Upper lobe of left lung (tissue), 6 donors: ENCODE data around the gene SPATA31D4. TPM values are rescaled to one million over a fixed set of nuclear protein-coding genes. Genes with fewer than 3 reads are reported as not detected.
"Not testable (repeated sequence)": the region's sequence is repeated elsewhere in the genome, so short reads cannot be mapped to it uniquely, and the experiment has no call there.

Experiments used
- ATAC-seq, 2 donors: fragments of 200-7000 bp; cut with Tn5 transposase; one replicate each; pipeline ENCODE4 v1.9.1; 2022; ENCODE audit warnings: mild to moderate bottlenecking in 2 of 2, moderate library complexity in 2 of 2; ENCODE audit not compliant: low FRiP score in 2 of 2
- DNase-seq, 2 donors: peaks; one replicate each; pipeline ENCODE4 v3.0.0-alpha.2; 2019 to 2020
- H3K27ac ChIP-seq, 4 donors: fragments of 200-600 bp; sonication (generic); one replicate each; pipeline ENCODE4 v1.5.1; 2016 to 2019
- H3K27me3 ChIP-seq, 4 donors: fragments of 200-600 bp; sonication (generic); one replicate each; pipeline ENCODE4 v1.5.1; 2017 to 2019
- H3K36me3 ChIP-seq, 4 donors: fragments of 200-600 bp; sonication (generic); one replicate each; pipeline ENCODE4 v1.5.1; 2016 to 2019
- H3K4me1 ChIP-seq, 4 donors: fragments of 200-600 bp; sonication (generic); one replicate each; pipeline ENCODE4 v1.5.1; 2018 to 2019
- H3K4me3 ChIP-seq, 4 donors: fragments of 200-600 bp; sonication (generic); one replicate each; pipeline ENCODE4 v1.5.1; 2017 to 2019; ENCODE audit warnings: mild to moderate bottlenecking in 2 of 4, moderate library complexity in 1 of 4
- H3K9me3 ChIP-seq, 4 donors: fragments of 200-600 bp; sonication (generic); one replicate each; pipeline ENCODE4 v1.5.1; 2018 to 2019
- CTCF ChIP-seq, 6 experiments: fragments of 450-650 bp in 4 of 6; fragments of 200-600 bp in 2 of 6; sonication (generic) in 2 of 6; IDR thresholded peaks; one replicate each; pipeline ENCODE4 v1.5.1; 2016 to 2019; ENCODE audit warnings: antibody characterized with exemption in 6 of 6
- EP300 ChIP-seq, 4 donors: sonication (generic); formaldehyde crosslinking; IDR thresholded peaks; one replicate each; pipeline ENCODE4 v1.5.1; 2017; ENCODE audit warnings: antibody characterized with exemption in 4 of 4, control low read depth in 2 of 4
- POLR2A ChIP-seq, 4 donors: fragments of 450-650 bp; IDR thresholded peaks; one replicate each; pipeline ENCODE4 v1.5.1; 2016 to 2017; ENCODE audit warnings: antibody characterized with exemption in 4 of 4, mild to moderate bottlenecking in 2 of 4
- POLR2AphosphoS5 ChIP-seq, 2 donors: sonication (generic); formaldehyde crosslinking; IDR thresholded peaks; one replicate each; pipeline ENCODE4 v1.5.1; 2017; ENCODE audit warnings: antibody characterized with exemption in 2 of 2
- WGBS, 2 donors: methylation state at CpG; one replicate each; pipeline ENCODE4 v1.1.5; 2017 to 2018; 5-methylcytosine and 5-hydroxymethylcytosine counted together
- total RNA-seq, 6 donors: library from RNA; depleted of rRNA in 4 of 6; stranded (reverse); fragments of >200 nt in 4 of 6; gene quantifications; one replicate each; pipeline versions ENCODE4 v1.1.0 to v1.2.1, GENCODE V29; 2016 to 2021
- donor health status: DM: no; HTN: no; CAD: no; lungs with moderate emphysema.
- donor health status: DM: no; HTN: yes; CAD: no; lungs with severe emphysema.

The SPATA31D4 gene
- not detected for total RNA-seq

DNA sequence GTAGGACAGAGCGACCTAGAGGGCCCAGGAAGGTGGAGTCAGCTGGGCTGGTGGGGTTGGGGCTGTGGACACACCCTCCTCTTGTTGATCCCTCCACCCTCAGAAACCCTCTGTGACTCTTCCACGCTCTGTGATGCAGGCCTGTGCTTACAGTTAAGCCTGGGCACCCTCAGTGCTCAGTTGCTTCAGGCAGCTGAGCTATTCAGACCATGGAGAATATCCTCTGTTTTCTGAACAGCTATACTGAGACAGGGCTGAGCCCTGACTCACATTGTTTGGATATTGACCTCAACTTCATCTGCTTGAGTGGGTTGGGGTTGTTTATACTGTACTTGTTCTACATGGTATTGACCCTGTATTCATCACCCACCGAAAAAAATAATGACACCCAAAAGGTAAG, at the start of gene SPATA31D4:
SPATA31D4 (plus strand) TSS at position 124 of the 400 bp plus-strand sequence; CDS start at position 210, 86 bp downstream.
- H3K27ac ChIP-seq, H3K36me3 ChIP-seq, H3K4me1 ChIP-seq, H3K4me3 ChIP-seq, H3K27me3 ChIP-seq, H3K9me3 ChIP-seq, DNase-seq: not testable (repeated sequence)
- no CpG with 5 or more reads among the region's 3 CpGs for WGBS, 2 donors
- ATAC-seq, result peak in 1 of 2 donors; percentile 47

- peaks cover 0 to 9% (median 1%) of the 10 kb centered on the region in 4 donors for H3K4me1 ChIP-seq
- no peak for TF ChIP-seq EP300 (IDR thresholded peaks at IDR 0.05)
- no peak for TF ChIP-seq POLR2AphosphoS5 (IDR thresholded peaks at IDR 0.05)
- no peak for TF ChIP-seq POLR2A (IDR thresholded peaks at IDR 0.05)
- TF ChIP-seq CTCF (IDR thresholded peaks at IDR 0.05), result no peak
- no peak for ATAC-seq
- H3K36me3 ChIP-seq, result no peaks in the 10 kb centered on the region
- WGBS, 2 donors, result 73 to 79% methylated on average over 2 of the region's 2 CpGs
- no peaks in the 10 kb centered on the region for H3K27me3 ChIP-seq
- H3K9me3 ChIP-seq, result no peaks in the 10 kb centered on the region
- H3K4me3 ChIP-seq, result no peak overlapping the region
- no peak overlapping the region for H3K27ac ChIP-seq
- DNase-seq, result no peak
Observed at GRCh38 chr9:81878530-81878929, 49.7 kb upstream of the SPATA31D4 start.

- 37 to 41% methylated on average over 4 of the region's 4 CpGs for WGBS, 2 donors
- no peaks in the 10 kb centered on the region for H3K9me3 ChIP-seq
Observed at GRCh38 chr9:81879501-81879916, 48.7 kb upstream of the SPATA31D4 start.

GRCh38 chr9:81885602-81886001, 42.6 kb upstream of the SPATA31D4 start:
- Histone ChIP-seq H3K27ac (no peak overlapping the region), H3K4me1 (no peaks in the 10 kb centered on the region), H3K4me3 (no peak overlapping the region), H3K9me3 (no peaks in the 10 kb centered on the region), H3K27me3 (no peaks in the 10 kb centered on the region), H3K36me3 (no peaks in the 10 kb centered on the region)
- WGBS, 2 donors, result 82 to 83% methylated on average over 2 of the region's 2 CpGs
- TF ChIP-seq CTCF (IDR thresholded peaks at IDR 0.05), result no peak
- no peak for TF ChIP-seq POLR2AphosphoS5 (IDR thresholded peaks at IDR 0.05)
- no peak for TF ChIP-seq EP300 (IDR thresholded peaks at IDR 0.05)
- no peak for TF ChIP-seq POLR2A (IDR thresholded peaks at IDR 0.05)
- ATAC-seq (no peak), DNase-seq (no peak)

More at GRCh38 chr9:81879501-81879916, 48.7 kb upstream of the SPATA31D4 start:
- Histone ChIP-seq H3K36me3 (no peaks in the 10 kb centered on the region), H3K4me3 (no peak overlapping the region), H3K27me3 (no peaks in the 10 kb centered on the region), H3K27ac (no peak overlapping the region), H3K4me1 (peaks cover 0 to 9% (median 1%) of the 10 kb centered on the region in 4 donors)
- ATAC-seq (no peak), DNase-seq (no peak)
- TF ChIP-seq POLR2AphosphoS5 (IDR thresholded peaks at IDR 0.05) (no peak), CTCF (IDR thresholded peaks at IDR 0.05) (no peak)

DNA sequence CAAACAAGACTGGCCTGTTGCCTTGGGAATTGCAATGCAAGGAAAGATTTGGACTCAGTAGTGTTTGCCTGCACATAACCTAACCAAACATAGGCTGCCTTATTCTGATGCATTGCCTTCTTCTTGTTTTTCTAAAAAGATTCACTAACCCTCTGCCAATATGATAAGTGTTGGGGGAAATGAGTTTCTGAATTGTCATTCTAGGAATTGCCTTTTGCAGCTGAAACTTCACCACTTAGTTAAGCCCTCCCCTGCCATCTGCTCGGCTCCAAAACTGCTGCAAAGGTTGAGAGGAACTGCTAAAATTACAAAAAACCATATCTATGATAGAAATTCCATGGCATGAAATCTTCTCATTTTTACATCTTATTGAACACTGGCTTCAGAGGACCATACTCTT, 41.6 kb upstream of the SPATA31D4 start:
- Histone ChIP-seq H3K4me1 (no peaks in the 10 kb centered on the region), H3K27ac (no peak overlapping the region), H3K4me3 (no peak overlapping the region), H3K27me3 (no peaks in the 10 kb centered on the region), H3K9me3 (no peaks in the 10 kb centered on the region), H3K36me3 (no peaks in the 10 kb centered on the region)
- TF ChIP-seq CTCF (IDR thresholded peaks at IDR 0.05) (no peak), EP300 (IDR thresholded peaks at IDR 0.05) (no peak), POLR2AphosphoS5 (IDR thresholded peaks at IDR 0.05) (no peak), POLR2A (IDR thresholded peaks at IDR 0.05) (no peak)
- ATAC-seq (no peak), DNase-seq (no peak)
- WGBS, 2 donors, result 74 to 81% methylated on average over 1 of the region's 1 CpG
